IMR-90 (cell line): ENCODE data around the gene GRIN2A. TPM values are rescaled to one million over a fixed set of nuclear protein-coding genes. Genes with fewer than 3 reads are reported as not detected.

Experiments
- ATAC-seq: fragments of 200-7000 bp; cut with Tn5 transposase; 2 replicates; pipeline ENCODE4 v1.9.1; 2020; ENCODE audit warnings: low read depth, mild to moderate bottlenecking, moderate library complexity
- BruUV-seq: library from RNA; stranded (reverse); fragments of 400-500 nt; replicated peaks from 2 replicates; lab custom pipeline; 2021; lab: Mats Ljungman, UMichigan
- CTCF ChIA-PET: fragments of 300-600 bp; formaldehyde crosslinking; extraction: SDS; loops from one replicate; lab custom pipeline; 2021; ENCODE audit warnings: antibody characterized with exemption; lab: Yijun Ruan, JAX
- POLR2A ChIA-PET: fragments of 300-600 bp; sonication (Branson Sonifier 250); formaldehyde crosslinking; loops from one replicate; lab custom pipeline; 2022; ENCODE audit warnings: antibody characterized with exemption; ENCODE audit not compliant: unreplicated experiment; lab: Charles Lee
- DNase-seq: peaks from one replicate; pipeline ENCODE4 v3.0.0; 2013
- H2AFZ ChIP-seq: replicated peaks from 2 replicates; pipeline ENCODE3; 2013; ENCODE audit warnings: low read length, mild to moderate bottlenecking; ENCODE audit not compliant: poor library complexity
- H2AK5ac ChIP-seq: 2 replicates; pipeline ENCODE4 v1.6.1; 2013; ENCODE audit warnings: low read depth, low read length, inconsistent platforms
- H2AK9ac ChIP-seq: replicated peaks from 2 replicates; pipeline ENCODE3; 2013; ENCODE audit warnings: mild to moderate bottlenecking, low read depth, low read length, moderate library complexity; ENCODE audit not compliant: poor library complexity
- H2BK120ac ChIP-seq: 2 replicates; pipeline ENCODE4 v1.6.1; 2013; ENCODE audit warnings: low read depth, low read length, inconsistent platforms
- H2BK15ac ChIP-seq: 3 replicates; pipeline ENCODE4 v1.6.1; 2013; ENCODE audit warnings: low read depth, low read length, inconsistent platforms
- H2BK20ac ChIP-seq: 2 replicates; pipeline ENCODE4 v1.6.1; 2013; ENCODE audit warnings: low read depth, mild to moderate bottlenecking, inconsistent platforms, low read length, moderate library complexity
- H2BK5ac ChIP-seq: 2 replicates; pipeline ENCODE4 v1.6.1; 2013; ENCODE audit warnings: mild to moderate bottlenecking, low read depth, low read length, inconsistent platforms; ENCODE audit not compliant: poor library complexity, severe bottlenecking
- H3K14ac ChIP-seq: replicated peaks from 2 replicates; pipeline ENCODE4 v1.6.1; 2013; ENCODE audit warnings: low read depth, low read length, inconsistent platforms
- H3K18ac ChIP-seq: 2 replicates; pipeline ENCODE4 v1.6.1; 2013; ENCODE audit warnings: low read depth, low read length, control low read depth
- H3K23ac ChIP-seq: 2 replicates; pipeline ENCODE4 v1.6.1; 2013; ENCODE audit warnings: low read depth, low read length, inconsistent platforms
- H3K27ac ChIP-seq: 2 replicates; pipeline ENCODE4 v1.5.1; 2013; ENCODE audit warnings: mild to moderate bottlenecking, control low read depth, low read length; ENCODE audit not compliant: insufficient read depth
- H3K27me3 ChIP-seq: 2 replicates; pipeline ENCODE4 v1.6.1; 2013; ENCODE audit warnings: low read length; ENCODE audit not compliant: control insufficient read depth, insufficient read depth
- H3K36me3 ChIP-seq: 2 replicates; pipeline ENCODE4 v1.6.1; 2013; ENCODE audit warnings: low read length, mixed read lengths; ENCODE audit not compliant: control insufficient read depth, insufficient read depth
- H3K4ac ChIP-seq: 2 replicates; pipeline ENCODE4 v1.6.1; 2013; ENCODE audit warnings: low read depth, low read length, inconsistent platforms
- H3K4me1 ChIP-seq: 2 replicates; pipeline ENCODE4 v1.6.1; 2013; ENCODE audit warnings: low read length, mixed read lengths; ENCODE audit not compliant: control insufficient read depth, insufficient read depth
- H3K4me2 ChIP-seq: 2 replicates; pipeline ENCODE4 v1.6.1; 2013; ENCODE audit warnings: low read depth, mild to moderate bottlenecking, control low read depth, low read length, moderate library complexity
- H3K4me3 ChIP-seq: 2 replicates; pipeline ENCODE4 v1.5.1; 2013; ENCODE audit warnings: low read depth, mild to moderate bottlenecking, control low read depth, low read length, moderate library complexity; ENCODE audit not compliant: insufficient read depth
- H3K56ac ChIP-seq: 2 replicates; pipeline ENCODE4 v1.6.1; 2013; ENCODE audit warnings: low read length, inconsistent platforms; ENCODE audit not compliant: insufficient read depth; ENCODE audit errors: extremely low read depth
- H3K79me1 ChIP-seq, 2 experiments: 2 replicates each; pipeline ENCODE4 v1.6.1; 2013; ENCODE audit warnings: low read length in 2 of 2, inconsistent platforms in 1 of 2, low read depth in 1 of 2
- H3K9ac ChIP-seq: 2 replicates; pipeline ENCODE4 v1.6.1; 2013; ENCODE audit warnings: low read depth, low read length, control low read depth
- H3K9me1 ChIP-seq: 2 replicates; pipeline ENCODE4 v1.6.1; 2013; ENCODE audit warnings: low read length, inconsistent platforms; ENCODE audit not compliant: insufficient read depth
- H3K9me3 ChIP-seq: 2 replicates; pipeline ENCODE4 v1.6.1; 2013; ENCODE audit warnings: low read length; ENCODE audit not compliant: control insufficient read depth, insufficient read depth
- H4K20me1 ChIP-seq: 2 replicates; pipeline ENCODE4 v1.6.1; 2013; ENCODE audit warnings: low read length, inconsistent platforms; ENCODE audit not compliant: insufficient read depth
- H4K5ac ChIP-seq: 2 replicates; pipeline ENCODE4 v1.6.1; 2013; ENCODE audit warnings: mild to moderate bottlenecking, low read depth, low read length, control low read depth
- H4K8ac ChIP-seq, 2 experiments: 2 replicates each; pipeline ENCODE4 v1.6.1; 2013; ENCODE audit warnings: low read depth in 2 of 2, low read length in 2 of 2, control low read depth in 1 of 2, inconsistent platforms in 1 of 2
- H4K91ac ChIP-seq: 2 replicates; pipeline ENCODE4 v1.6.1; 2013; ENCODE audit warnings: low read depth, low read length, inconsistent platforms; ENCODE audit not compliant: insufficient read depth
- MAZ ChIP-seq: IDR thresholded peaks from 2 replicates; pipeline ENCODE4 v1.6.1; 2012; ENCODE audit warnings: low read depth, mild to moderate bottlenecking, low read length, improper control_type of control experiment, moderate library complexity, borderline replicate concordance
- RCOR1 ChIP-seq: IDR thresholded peaks from 2 replicates; pipeline ENCODE4 v1.6.1; 2012; ENCODE audit warnings: mild to moderate bottlenecking, low read length, improper control_type of control experiment; ENCODE audit not compliant: insufficient replicate concordance
- SMC3 ChIP-seq: fragments of 150-350 bp; IDR thresholded peaks from 2 replicates; pipeline ENCODE4 v1.6.1; 2016; ENCODE audit warnings: low read depth, mild to moderate bottlenecking, antibody characterized with exemption, low read length, moderate library complexity
- WGBS, 2 experiments: methylation state at CpG; one replicate each; pipeline versions ENCODE4 v1.1.5 to v1.1.7; 2013; ENCODE audit warnings: missing lambda C conversion rate in 2 of 2; ENCODE audit not compliant: insufficient read length in 1 of 2; ENCODE audit errors: extremely low coverage in 2 of 2; 5-methylcytosine and 5-hydroxymethylcytosine counted together
- dilution Hi-C: fragments of 300-500 bp; cut with HindIII; formaldehyde crosslinking; loops from one replicate; pipeline ENCODE4 v1.14.3; 2018; ENCODE audit warnings: low sequenced_read_pairs; ENCODE audit not compliant: unreplicated experiment
- in situ Hi-C: fragments of 300-500 bp; cut with MboI; formaldehyde crosslinking; loops from 3 replicates; pipeline ENCODE4 v1.14.3; 2019; ENCODE audit warnings: low sequenced_read_pairs, inconsistent platforms, mixed read lengths
- intact Hi-C: fragments of 100-400 bp; cut with micrococcal nuclease; formaldehyde crosslinking; loops from 2 replicates; pipeline ENCODE4 v1.10.0; 2022
- polyA plus RNA-seq, 3 experiments: library from polyadenylated mRNA; depleted of rRNA; stranded (reverse); fragments of >200 nt; gene quantifications; 2 replicates each; pipeline ENCODE4 v1.2.3, GENCODE V29; 2012; ENCODE audit warnings: low replicate concordance in 1 of 3
- total RNA-seq: library from RNA; depleted of rRNA; stranded (reverse); fragments of >200 nt; gene quantifications from 2 replicates; pipeline ENCODE4 v1.2.3, GENCODE V29; 2012
- TF ChIP-seq, protein P1 (sequence below): fragments of 150-350 bp; IDR thresholded peaks from 2 replicates; pipeline ENCODE4 v1.6.1; 2017; ENCODE audit warnings: mild to moderate bottlenecking, antibody characterized with exemption, low read length, low read depth
- TF ChIP-seq, protein P2 (sequence below): conservative IDR thresholded peaks from 2 replicates; pipeline ENCODE4 v1.5.1; 2012; ENCODE audit warnings: mild to moderate bottlenecking, low read depth, low read length, improper control_type of control experiment

Gene GRIN2A
- total and polyA plus RNA-seq, 2 of the 4 experiments (the other 2 are of a cell fraction) = under 0.01 TPM; not detected in 1

DNA sequence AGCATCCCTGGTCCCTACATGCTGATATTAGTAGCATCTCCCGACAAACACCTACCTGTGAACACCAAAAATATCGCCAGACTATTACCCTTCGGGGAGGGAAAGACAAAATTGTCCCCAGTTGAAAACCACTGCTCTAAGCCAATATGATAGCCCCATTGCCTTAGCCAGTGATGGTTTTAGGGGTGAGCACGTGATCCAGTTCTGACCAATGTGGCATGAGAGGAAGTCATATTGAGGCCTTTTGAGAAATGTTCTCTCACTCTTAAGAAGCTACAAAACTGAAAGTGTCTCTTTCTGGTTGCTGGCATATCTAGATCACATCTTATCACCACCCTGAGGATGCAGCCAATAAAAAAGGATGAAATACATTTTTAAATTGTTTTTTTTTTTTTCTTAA is 136.3 kb downstream of the GRIN2A start:
- H2AK9ac ChIP-seq = no peak overlapping the region
- peaks cover 9% of the 10 kb centered on the region; the same call in 1 of the 2 replicates for H3K9me3 ChIP-seq
- H2BK120ac ChIP-seq = no peak overlapping the region
- H4K5ac ChIP-seq = no peak overlapping the region
- no peak overlapping the region for H3K14ac ChIP-seq
- H3K9ac ChIP-seq = no peak overlapping the region
- no peak overlapping the region for H3K4me3 ChIP-seq
- no peak overlapping the region for H4K91ac ChIP-seq
- no peak overlapping the region for H2AFZ ChIP-seq
- in situ Hi-C loops = no loop called here
- ChIA-PET CTCF (no interaction called here), POLR2A (no interaction called here)
- no peak overlapping the region for H3K4ac ChIP-seq
- TF ChIP-seq, protein P1, sequence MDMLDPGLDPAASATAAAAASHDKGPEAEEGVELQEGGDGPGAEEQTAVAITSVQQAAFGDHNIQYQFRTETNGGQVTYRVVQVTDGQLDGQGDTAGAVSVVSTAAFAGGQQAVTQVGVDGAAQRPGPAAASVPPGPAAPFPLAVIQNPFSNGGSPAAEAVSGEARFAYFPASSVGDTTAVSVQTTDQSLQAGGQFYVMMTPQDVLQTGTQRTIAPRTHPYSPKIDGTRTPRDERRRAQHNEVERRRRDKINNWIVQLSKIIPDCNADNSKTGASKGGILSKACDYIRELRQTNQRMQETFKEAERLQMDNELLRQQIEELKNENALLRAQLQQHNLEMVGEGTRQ = no peak
- TF ChIP-seq, protein P2, sequence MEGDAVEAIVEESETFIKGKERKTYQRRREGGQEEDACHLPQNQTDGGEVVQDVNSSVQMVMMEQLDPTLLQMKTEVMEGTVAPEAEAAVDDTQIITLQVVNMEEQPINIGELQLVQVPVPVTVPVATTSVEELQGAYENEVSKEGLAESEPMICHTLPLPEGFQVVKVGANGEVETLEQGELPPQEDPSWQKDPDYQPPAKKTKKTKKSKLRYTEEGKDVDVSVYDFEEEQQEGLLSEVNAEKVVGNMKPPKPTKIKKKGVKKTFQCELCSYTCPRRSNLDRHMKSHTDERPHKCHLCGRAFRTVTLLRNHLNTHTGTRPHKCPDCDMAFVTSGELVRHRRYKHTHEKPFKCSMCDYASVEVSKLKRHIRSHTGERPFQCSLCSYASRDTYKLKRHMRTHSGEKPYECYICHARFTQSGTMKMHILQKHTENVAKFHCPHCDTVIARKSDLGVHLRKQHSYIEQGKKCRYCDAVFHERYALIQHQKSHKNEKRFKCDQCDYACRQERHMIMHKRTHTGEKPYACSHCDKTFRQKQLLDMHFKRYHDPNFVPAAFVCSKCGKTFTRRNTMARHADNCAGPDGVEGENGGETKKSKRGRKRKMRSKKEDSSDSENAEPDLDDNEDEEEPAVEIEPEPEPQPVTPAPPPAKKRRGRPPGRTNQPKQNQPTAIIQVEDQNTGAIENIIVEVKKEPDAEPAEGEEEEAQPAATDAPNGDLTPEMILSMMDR = no peak
- TF ChIP-seq RCOR1 = no peak
- TF ChIP-seq SMC3 = no peak
- TF ChIP-seq MAZ = no peak
- H3K56ac ChIP-seq = no peak overlapping the region
- ATAC-seq (no peak), DNase-seq (no peak)
- no peak overlapping the region for H3K18ac ChIP-seq
- intact Hi-C loops = no loop called here
- dilution Hi-C loops = no loop called here
- no peak overlapping the region for H2BK5ac ChIP-seq
- H4K8ac ChIP-seq = no peak overlapping the region
- H3K4me2 ChIP-seq = no peak overlapping the region
- H3K4me1 ChIP-seq = no peaks in the 10 kb centered on the region
- no peak overlapping the region for H2AK5ac ChIP-seq
- H3K36me3 ChIP-seq = no peaks in the 10 kb centered on the region
- H3K9me1 ChIP-seq = no peaks in the 10 kb centered on the region
- no peak overlapping the region for H2BK15ac ChIP-seq
- no peaks in the 10 kb centered on the region for H4K20me1 ChIP-seq
- no peaks in the 10 kb centered on the region for H3K27me3 ChIP-seq
- H2BK20ac ChIP-seq = no peak overlapping the region
- WGBS, 2 experiments = no CpG with 5 or more reads among the region's 4 CpGs
- H3K79me1 ChIP-seq = no peaks in the 10 kb centered on the region
- BruUV-seq = no TSS peak
- no peak overlapping the region for H3K27ac ChIP-seq
- H3K23ac ChIP-seq = no peak overlapping the region
